SK-N-SH (cell line): ENCODE data around the gene NPAS3. TPM values are rescaled to one million over a fixed set of nuclear protein-coding genes. Genes with fewer than 3 reads are reported as not detected.

Experiments
- CTCF ChIA-PET: fragments of 300-600, 350-600 bp; formaldehyde crosslinking; extraction: SDS; loops from one replicate; lab custom pipeline; 2021; lab: Yijun Ruan, JAX
- POLR2A ChIA-PET: fragments of 350-600 bp; sonication (Branson Sonifier 250); formaldehyde crosslinking; extraction: SDS; loops from one replicate; lab custom pipeline; 2020; ENCODE audit warnings: antibody characterized with exemption, inconsistent platforms; lab: Yijun Ruan, JAX
- DNase-seq: peaks from one replicate; pipeline ENCODE4 v3.0.0; 2012
- H2AFZ ChIP-seq: fragments of 200-600 bp; sonication (generic); 2 replicates; pipeline ENCODE4 v1.8.1; 2016; ENCODE audit warnings: antibody characterized with exemption, mild to moderate bottlenecking, low read depth
- H3F3A ChIP-seq: fragments of 200-600 bp; sonication (generic); replicated peaks from 2 replicates; pipeline ENCODE3; 2016; ENCODE audit warnings: antibody characterized with exemption, mild to moderate bottlenecking; ENCODE audit not compliant: insufficient read depth
- H3K27ac ChIP-seq, 2 experiments: fragments of 200-500 bp in 1 of 2; fragments of 200-600 bp in 1 of 2; sonication (Bioruptor generic) in 1 of 2; sonication (generic), shearing (Covaris generic) in 1 of 2; 2 replicates each; pipeline versions ENCODE4 v1.5.1 to v1.6.1; 2014 to 2016; ENCODE audit warnings: low read depth in 2 of 2, inconsistent platforms in 1 of 2, low read length in 1 of 2, mild to moderate bottlenecking in 1 of 2, mixed read lengths in 1 of 2
- H3K27me3 ChIP-seq: fragments of 200-600 bp; sonication (generic), shearing (Covaris generic); 2 replicates; pipeline ENCODE4 v1.6.1; 2016; ENCODE audit warnings: mixed run types; ENCODE audit not compliant: insufficient read depth
- H3K36me3 ChIP-seq, 2 experiments: fragments of 200-500 bp in 1 of 2; fragments of 200-600 bp in 1 of 2; sonication (Bioruptor generic) in 1 of 2; sonication (generic) in 1 of 2; replicated peaks in 1 of 2; 2 replicates each; pipeline versions ENCODE3 to v1.5.1; 2014 to 2016; ENCODE audit warnings: low read length in 1 of 2, mild to moderate bottlenecking in 1 of 2; ENCODE audit not compliant: insufficient read depth in 2 of 2, control insufficient read depth in 1 of 2
- H3K4me1 ChIP-seq, 2 experiments: fragments of 200-500 bp in 1 of 2; fragments of 200-600 bp in 1 of 2; sonication (Bioruptor generic) in 1 of 2; sonication (generic), shearing (Covaris generic) in 1 of 2; 2 replicates each; pipeline versions ENCODE4 v1.5.1 to v1.6.1; 2014 to 2016; ENCODE audit warnings: low read depth in 1 of 2, low read length in 1 of 2, mixed run types in 1 of 2; ENCODE audit not compliant: insufficient read depth in 2 of 2, control insufficient read depth in 1 of 2
- H3K4me2 ChIP-seq: fragments of 200-600 bp; sonication (generic), shearing (Covaris generic); 2 replicates; pipeline ENCODE4 v1.6.1; 2017; ENCODE audit warnings: mixed run types
- H3K4me3 ChIP-seq, 2 experiments: fragments of 200-500 bp in 1 of 2; fragments of 200-600 bp in 1 of 2; sonication (Bioruptor generic) in 1 of 2; sonication (generic), shearing (Covaris generic) in 1 of 2; 2 replicates each; pipeline versions ENCODE4 v1.5.1 to v1.8.1; 2014 to 2016; ENCODE audit warnings: low read depth in 2 of 2, inconsistent platforms in 1 of 2, low read length in 1 of 2, mild to moderate bottlenecking in 1 of 2, mixed read lengths in 1 of 2, moderate library complexity in 1 of 2
- H3K79me2 ChIP-seq: fragments of 200-600 bp; sonication (generic); 2 replicates; pipeline ENCODE4 v1.8.1; 2017; ENCODE audit warnings: mild to moderate bottlenecking; ENCODE audit not compliant: insufficient read depth
- H3K9ac ChIP-seq: fragments of 200-600 bp; sonication (generic); 2 replicates; pipeline ENCODE4 v1.6.1; 2017; ENCODE audit warnings: mixed run types
- H3K9me2 ChIP-seq: fragments of 200-600 bp; sonication (generic); 2 replicates; pipeline ENCODE4 v1.6.1; 2017; ENCODE audit warnings: mixed run types
- H3K9me3 ChIP-seq: fragments of 200-600 bp; sonication (generic); 2 replicates; pipeline ENCODE4 v1.6.1; 2017; ENCODE audit warnings: mixed run types, mild to moderate bottlenecking, moderate library complexity
- H4K20me1 ChIP-seq: fragments of 200-600 bp; sonication (generic); 2 replicates; pipeline ENCODE4 v1.6.1; 2017; ENCODE audit warnings: mild to moderate bottlenecking, mixed run types; ENCODE audit not compliant: insufficient read depth
- ELF1 ChIP-seq: IDR thresholded peaks from 2 replicates; pipeline ENCODE4 v1.4.0; 2012
- EP300 ChIP-seq, 2 experiments: IDR thresholded peaks; 2 replicates each; pipeline versions ENCODE4 v1.4.0 to v1.6.1; 2012; ENCODE audit warnings: borderline replicate concordance in 1 of 2, low read depth in 1 of 2, low read length in 1 of 2
- FOSL2 ChIP-seq: IDR thresholded peaks from 2 replicates; pipeline ENCODE4 v1.4.0; 2012; ENCODE audit warnings: low read depth, mild to moderate bottlenecking, moderate library complexity, borderline replicate concordance
- FOXJ3 ChIP-seq: sonication (generic); formaldehyde crosslinking; IDR thresholded peaks from 2 replicates; pipeline ENCODE4 v1.5.1; 2020; ENCODE audit warnings: mild to moderate bottlenecking, missing genetic modification reagents
- GATA2 ChIP-seq: sonication (generic); formaldehyde crosslinking; IDR thresholded peaks from 2 replicates; pipeline ENCODE4 v1.5.0; 2020; ENCODE audit warnings: mild to moderate bottlenecking, missing genetic modification reagents
- IRF3 ChIP-seq: fragments of 150-350 bp; IDR thresholded peaks from 2 replicates; pipeline ENCODE4 v1.6.1; 2016; ENCODE audit warnings: mild to moderate bottlenecking, low read depth, low read length
- MEF2A ChIP-seq: IDR thresholded peaks from 2 replicates; pipeline ENCODE4 v1.4.0; 2012; ENCODE audit warnings: low read depth, borderline replicate concordance
- NFIC ChIP-seq: IDR thresholded peaks from 2 replicates; pipeline ENCODE4 v1.4.0; 2012; ENCODE audit warnings: borderline replicate concordance
- RFX5 ChIP-seq: IDR thresholded peaks from 2 replicates; pipeline ENCODE4 v1.6.1; 2012; ENCODE audit warnings: mild to moderate bottlenecking, improper control_type of control experiment, low read length
- SIN3A ChIP-seq: IDR thresholded peaks from 2 replicates; pipeline ENCODE4 v1.6.1; 2012; ENCODE audit warnings: low read depth, mild to moderate bottlenecking, low read length, moderate library complexity, borderline replicate concordance
- USF1 ChIP-seq: IDR thresholded peaks from 2 replicates; pipeline ENCODE4 v1.4.0; 2012; ENCODE audit warnings: low read depth, borderline replicate concordance
- YY1 ChIP-seq: IDR thresholded peaks from 2 replicates; pipeline ENCODE4 v1.4.0; 2012; ENCODE audit warnings: low read depth, mild to moderate bottlenecking
- ZBTB33 ChIP-seq: IDR thresholded peaks from 2 replicates; pipeline ENCODE4 v1.4.0; 2012; ENCODE audit warnings: low read depth, borderline replicate concordance
- WGBS: methylation state at CpG from one replicate; pipeline ENCODE4 v1.1.6; 2017; ENCODE audit warnings: low lambda C conversion rate; 5-methylcytosine and 5-hydroxymethylcytosine counted together
- polyA plus RNA-seq, 3 experiments: library from polyadenylated mRNA; depleted of rRNA; stranded (reverse); fragments of >200 nt; gene quantifications; 2 replicates each; pipeline ENCODE4 v1.2.3, GENCODE V29; 2012

NPAS3 gene
- polyA plus RNA-seq, 1 of the 3 experiments (the other 2 are of a cell fraction): 4.3 TPM

GRCh38 chr14:33553706-33554278, 615.1 kb downstream of the NPAS3 start (continued):
- TF ChIP-seq ZBTB33 (no peak), SIN3A (no peak), USF1 (no peak), FOXJ3 (no peak), FOSL2 (no peak), GATA2 (CRISPR knock-in tag) (no peak), IRF3 (no peak), ELF1 (no peak)
- TF ChIP-seq, all 33 proteins: peak for 0

GRCh38 chr14:33554988-33555387, 616.3 kb downstream of the NPAS3 start:
- Histone ChIP-seq H3F3A (peaks cover 15% of the 10 kb centered on the region), H3K9me2 (no peaks in the 10 kb centered on the region), H3K36me3 (no peaks in the 10 kb centered on the region), H3K9ac (no peak overlapping the region), H3K9me3 (no peaks in the 10 kb centered on the region), H3K4me2 (no peak overlapping the region), H3K27ac (peak overlapping the region in 1 of 2 experiments; percentile 83; a peak in 2 of 4 replicates), H3K4me3 (no peak overlapping the region), H4K20me1 (no peaks in the 10 kb centered on the region), H3K27me3 (no peaks in the 10 kb centered on the region), H3K4me1 (peaks cover 12 to 33% of the 10 kb centered on the region in 2 experiments), H2AFZ (no peak overlapping the region), H3K79me2 (no peaks in the 10 kb centered on the region)
- WGBS: 84% methylated on average over 2 of the region's 2 CpGs
- ChIA-PET POLR2A (no interaction called here), CTCF (no interaction called here)
- TF ChIP-seq ELF1 (no peak), RFX5 (no peak)
- no peak for DNase-seq

GRCh38 chr14:33555710-33556350, 617.2 kb downstream of the NPAS3 start:
- no peaks in the 10 kb centered on the region for H3K79me2 ChIP-seq
- 27% methylated on average over 5 of the region's 5 CpGs for WGBS
- no peaks in the 10 kb centered on the region for H3K9me3 ChIP-seq
- H3K4me1 ChIP-seq: peaks cover 14 to 33% of the 10 kb centered on the region in 2 experiments
- H3K4me2 ChIP-seq: no peak overlapping the region
- no peaks in the 10 kb centered on the region for H3K36me3 ChIP-seq
- CTCF ChIA-PET: interaction anchor here (0.9 kb wide), 1 partner anchor 237 kb away, joined by 3 read pairs; no protein-coding TSS in a partner anchor
- no peak for DNase-seq
- H4K20me1 ChIP-seq: no peaks in the 10 kb centered on the region
- TF ChIP-seq FOXJ3 (no peak), NFIC (no peak), EP300 (IDR thresholded peaks at IDR 0.05; ENCODE audit: borderline replicate concordance in 1 of 2, low read depth in 1 of 2, low read length in 1 of 2) (no peak), MEF2A (0 out of 2 replicates have a peak, but pooled peaks have one; percentile 35), YY1 (no peak)
- TF ChIP-seq, all 33 proteins: peak for 1
- Histone ChIP-seq H3K27me3 (no peaks in the 10 kb centered on the region), H3K27ac (peak overlapping the region; percentile 47 to 83; a peak in 3 of 4 replicates), H3K9me2 (no peaks in the 10 kb centered on the region), H3F3A (peaks cover 15% of the 10 kb centered on the region), H3K9ac (peak overlapping the region; percentile 0; the same call in 1 of the 2 replicates), H3K4me3 (no peak overlapping the region), H2AFZ (no peak overlapping the region)
- POLR2A ChIA-PET: no interaction called here
